ENCODE measurements around the gene PPP2R3A. TPM values are rescaled to one million over a fixed set of nuclear protein-coding genes. Genes with fewer than 3 reads are reported as not detected.

PPP2R3A gene
- total and polyA plus RNA-seq, 2 of the 13 experiments (the other 11 are each of a cell fraction or from before 2014, with no cell fraction given): 0.07 to 0.12 TPM

DNA sequence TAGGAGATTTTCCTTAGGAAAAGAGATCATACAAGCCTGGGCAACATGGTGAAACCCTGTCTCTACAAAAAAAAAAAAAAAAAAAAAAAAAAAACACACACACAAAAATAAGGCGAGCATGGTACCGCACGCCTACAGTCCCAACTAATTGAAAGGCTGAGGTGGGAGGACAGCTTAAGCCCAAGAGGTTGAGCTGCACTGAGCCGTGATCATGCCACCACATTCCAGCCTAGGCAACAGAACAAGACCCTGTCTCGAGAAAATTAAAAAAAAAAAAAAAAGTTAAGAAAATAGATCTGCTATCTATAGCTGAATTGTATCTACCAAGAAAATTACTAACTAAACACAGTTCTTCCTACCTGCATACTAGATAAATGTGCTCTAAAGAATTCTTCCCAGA is 223.5 kb downstream of the PPP2R3A start:
- Histone ChIP-seq H3K27me3 (ENCODE audit: control insufficient read depth in 1 of 2, insufficient read depth in 2 of 2, low read length in 2 of 2) (no peaks in the 10 kb centered on the region), H4K20me1 (ENCODE audit: insufficient read depth, low read length) (peaks cover 97% of the 10 kb centered on the region), H3K4me1 (ENCODE audit: insufficient read depth, low read length) (peaks cover 83% of the 10 kb centered on the region), H3K79me2 (ENCODE audit: insufficient read depth, low read length) (peaks cover 99% of the 10 kb centered on the region), H3K4me3 (replicated peaks in 1 of 3; ENCODE audit: insufficient read depth in 1 of 3, low read depth in 2 of 3, low read length in 3 of 3) (no peak overlapping the region), H2AFZ (ENCODE audit: low read length) (no peak overlapping the region), H3K27ac (ENCODE audit: extremely low read length, insufficient read depth, low read length) (no peak overlapping the region), H3K9ac (ENCODE audit: insufficient read depth, low read depth, low read length) (no peak overlapping the region), H3K36me3 (replicated peaks in 1 of 2; ENCODE audit: control insufficient read depth in 1 of 2, insufficient read depth in 2 of 2, low read length in 2 of 2) (peaks cover 0 to 2% of the 10 kb centered on the region in 2 experiments; a peak in 1 of 5 replicates), H3K9me3 (ENCODE audit: low read length) (no peaks in the 10 kb centered on the region), H3K4me2 (ENCODE audit: low read depth, low read length) (no peak overlapping the region)
- TF ChIP-seq, protein P1, sequence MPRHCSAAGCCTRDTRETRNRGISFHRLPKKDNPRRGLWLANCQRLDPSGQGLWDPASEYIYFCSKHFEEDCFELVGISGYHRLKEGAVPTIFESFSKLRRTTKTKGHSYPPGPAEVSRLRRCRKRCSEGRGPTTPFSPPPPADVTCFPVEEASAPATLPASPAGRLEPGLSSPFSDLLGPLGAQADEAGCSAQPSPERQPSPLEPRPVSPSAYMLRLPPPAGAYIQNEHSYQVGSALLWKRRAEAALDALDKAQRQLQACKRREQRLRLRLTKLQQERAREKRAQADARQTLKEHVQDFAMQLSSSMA (CRISPR knock-in tag; IDR thresholded peaks at IDR 0.05): no peak
- TF ChIP-seq TBP (CRISPR knock-in tag; IDR thresholded peaks at IDR 0.05): no peak
- no peak for TF ChIP-seq ZNF772 (CRISPR knock-in tag; IDR thresholded peaks at IDR 0.05)
- no peak for TF ChIP-seq ZNF792 (CRISPR knock-in tag; IDR thresholded peaks at IDR 0.05)
- TF ChIP-seq ASH2L (IDR thresholded peaks at IDR 0.05; ENCODE audit: insufficient read length, low read depth, low read length): no peak
- TF ChIP-seq ZFYVE20 (CRISPR knock-in tag; IDR thresholded peaks at IDR 0.05; ENCODE audit: borderline replicate concordance, low read depth): no peak
- no peak for TF ChIP-seq CBFB (CRISPR knock-in tag; IDR thresholded peaks at IDR 0.05)
- no peak for TF ChIP-seq THAP11 (CRISPR knock-in tag; IDR thresholded peaks at IDR 0.05)
- TF ChIP-seq, protein P2, sequence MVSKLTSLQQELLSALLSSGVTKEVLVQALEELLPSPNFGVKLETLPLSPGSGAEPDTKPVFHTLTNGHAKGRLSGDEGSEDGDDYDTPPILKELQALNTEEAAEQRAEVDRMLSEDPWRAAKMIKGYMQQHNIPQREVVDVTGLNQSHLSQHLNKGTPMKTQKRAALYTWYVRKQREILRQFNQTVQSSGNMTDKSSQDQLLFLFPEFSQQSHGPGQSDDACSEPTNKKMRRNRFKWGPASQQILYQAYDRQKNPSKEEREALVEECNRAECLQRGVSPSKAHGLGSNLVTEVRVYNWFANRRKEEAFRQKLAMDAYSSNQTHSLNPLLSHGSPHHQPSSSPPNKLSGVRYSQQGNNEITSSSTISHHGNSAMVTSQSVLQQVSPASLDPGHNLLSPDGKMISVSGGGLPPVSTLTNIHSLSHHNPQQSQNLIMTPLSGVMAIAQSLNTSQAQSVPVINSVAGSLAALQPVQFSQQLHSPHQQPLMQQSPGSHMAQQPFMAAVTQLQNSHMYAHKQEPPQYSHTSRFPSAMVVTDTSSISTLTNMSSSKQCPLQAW (CRISPR knock-in tag; IDR thresholded peaks at IDR 0.05): no peak
- TF ChIP-seq, protein P3, sequence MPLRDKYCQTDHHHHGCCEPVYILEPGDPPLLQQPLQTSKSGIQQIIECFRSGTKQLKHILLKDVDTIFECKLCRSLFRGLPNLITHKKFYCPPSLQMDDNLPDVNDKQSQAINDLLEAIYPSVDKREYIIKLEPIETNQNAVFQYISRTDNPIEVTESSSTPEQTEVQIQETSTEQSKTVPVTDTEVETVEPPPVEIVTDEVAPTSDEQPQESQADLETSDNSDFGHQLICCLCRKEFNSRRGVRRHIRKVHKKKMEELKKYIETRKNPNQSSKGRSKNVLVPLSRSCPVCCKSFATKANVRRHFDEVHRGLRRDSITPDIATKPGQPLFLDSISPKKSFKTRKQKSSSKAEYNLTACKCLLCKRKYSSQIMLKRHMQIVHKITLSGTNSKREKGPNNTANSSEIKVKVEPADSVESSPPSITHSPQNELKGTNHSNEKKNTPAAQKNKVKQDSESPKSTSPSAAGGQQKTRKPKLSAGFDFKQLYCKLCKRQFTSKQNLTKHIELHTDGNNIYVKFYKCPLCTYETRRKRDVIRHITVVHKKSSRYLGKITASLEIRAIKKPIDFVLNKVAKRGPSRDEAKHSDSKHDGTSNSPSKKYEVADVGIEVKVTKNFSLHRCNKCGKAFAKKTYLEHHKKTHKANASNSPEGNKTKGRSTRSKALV (CRISPR knock-in tag; IDR thresholded peaks at IDR 0.05): no peak
- ChIA-PET CTCF (ENCODE audit: low intra/inter-chr PET ratio, low total read pairs) (no interaction called here), POLR2A (no interaction called here)
- 89% methylated on average over 5 of the region's 5 CpGs for WGBS (ENCODE audit: low lambda C conversion rate)
- no peak for DNase-seq (ENCODE audit: low spot score)
- intact Hi-C loops (cut with micrococcal nuclease; ENCODE audit: unreplicated experiment): no loop called here
- no TSS peak for BruUV-seq (replicated peaks)
- no peak for FAIRE-seq
- no peak for ATAC-seq
- in situ Hi-C loops (cut with HindIII; ENCODE audit: extremely low pct_ligation_motif_present, low pct_unique_long_range_greater_than_20kb): no loop called here

Data from HepG2 (cell line).